Stimulated activated CD8-positive, alpha-beta memory T cell treated with anti-CD3 and anti-CD28 coated beads, Interleukin-12 subunit alpha, Interleukin-12 subunit beta, amount 100 ng/mL, for 4 hours (primary cell): Measurements from ENCODE around the gene SPOCK1.

ENCODE experiments used
- DNase-seq: peaks from one replicate; pipeline ENCODE4 v3.0.0-alpha.2; 2020; ENCODE audit warnings: low read depth

SPOCK1 gene

GRCh38 chr5:137359941-137360340 is 139.2 kb downstream of the SPOCK1 start:
- no peak for DNase-seq

DNA sequence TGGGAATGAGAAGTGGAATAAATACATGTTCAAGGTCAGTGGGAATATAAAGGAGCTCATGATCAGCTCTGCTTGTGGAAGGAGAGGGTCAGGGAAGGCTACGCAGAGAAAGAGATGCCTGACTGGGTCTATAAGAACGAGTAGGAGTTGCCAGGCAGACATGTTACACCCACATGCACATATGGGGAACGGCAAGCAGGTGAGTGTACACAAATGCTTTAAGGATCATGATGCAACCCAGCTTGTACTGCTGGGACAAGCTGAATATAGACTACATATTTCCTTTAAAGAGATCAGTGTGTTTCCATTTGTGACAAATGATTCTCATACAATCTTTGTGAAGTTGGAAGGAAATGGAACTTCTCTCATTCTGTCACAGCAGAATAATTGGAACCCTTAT is 141.7 kb downstream of the SPOCK1 start:
- DNase-seq, result no peak

DNA sequence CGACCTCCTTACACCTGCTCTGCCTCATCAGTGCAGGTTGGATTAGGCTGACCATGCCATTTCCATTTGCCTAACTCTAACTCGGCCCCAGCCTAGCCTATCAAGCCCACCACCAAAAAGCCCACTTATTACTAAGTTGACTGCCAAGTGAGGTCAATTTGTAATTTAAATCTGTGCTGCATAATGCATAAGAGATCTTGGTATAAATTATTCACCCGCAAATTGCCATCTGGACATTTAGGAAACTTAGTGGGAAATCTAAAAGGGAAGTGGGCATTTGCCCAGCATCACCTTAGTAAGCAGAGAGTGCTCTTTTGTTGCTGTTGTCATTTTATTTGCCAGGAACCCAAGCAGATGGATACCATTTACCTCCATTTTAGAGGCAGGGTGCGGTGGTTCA is 143.0 kb downstream of the SPOCK1 start:
- no peak for DNase-seq

DNA sequence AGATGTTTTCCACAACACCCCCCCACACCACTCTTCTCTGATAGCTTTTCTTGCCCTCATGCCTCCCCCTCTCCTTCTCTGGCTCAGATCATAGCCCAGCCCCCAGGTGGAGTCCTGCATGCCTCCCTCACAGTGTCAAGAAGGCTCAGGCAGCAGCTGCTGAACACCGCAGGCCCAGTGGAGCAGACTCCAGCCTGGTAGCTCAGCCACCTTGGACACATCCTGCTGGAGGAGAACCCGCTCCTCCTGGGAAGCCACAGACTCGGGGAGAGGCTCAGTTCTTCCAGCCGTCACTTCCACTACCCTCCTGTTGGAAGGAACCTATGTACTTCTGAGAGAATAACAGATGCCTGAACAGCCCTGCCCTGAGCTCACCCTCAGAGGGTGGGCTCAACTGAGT is 143.4 kb downstream of the SPOCK1 start:
- no peak for DNase-seq

DNA sequence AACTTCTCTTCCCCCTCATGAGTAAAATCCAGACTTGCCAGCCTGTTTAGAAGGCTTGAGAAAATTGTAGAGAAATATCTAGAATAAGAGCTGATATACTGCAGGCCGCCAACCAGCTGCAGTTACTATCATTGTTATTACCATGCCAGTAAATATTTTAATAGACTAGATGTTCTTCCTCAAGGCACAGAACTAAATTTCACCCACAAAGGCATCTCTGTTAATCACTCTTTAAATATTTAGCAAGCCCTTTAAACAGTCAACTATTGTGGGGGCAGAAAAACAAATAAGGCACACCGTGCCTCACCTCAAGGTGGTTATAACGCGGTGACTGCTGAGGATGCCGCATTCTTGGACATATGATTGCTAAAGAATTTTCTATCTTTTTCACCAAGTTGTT is 147.0 kb downstream of the SPOCK1 start:
- DNase-seq, result no peak

GRCh38 chr5:137350791-137351190 is 148.3 kb downstream of the SPOCK1 start:
- no peak for DNase-seq

- no peak for DNase-seq
These were observed 150.4 kb downstream of the SPOCK1 start for GRCh38 chr5:137348759-137349158.

DNA sequence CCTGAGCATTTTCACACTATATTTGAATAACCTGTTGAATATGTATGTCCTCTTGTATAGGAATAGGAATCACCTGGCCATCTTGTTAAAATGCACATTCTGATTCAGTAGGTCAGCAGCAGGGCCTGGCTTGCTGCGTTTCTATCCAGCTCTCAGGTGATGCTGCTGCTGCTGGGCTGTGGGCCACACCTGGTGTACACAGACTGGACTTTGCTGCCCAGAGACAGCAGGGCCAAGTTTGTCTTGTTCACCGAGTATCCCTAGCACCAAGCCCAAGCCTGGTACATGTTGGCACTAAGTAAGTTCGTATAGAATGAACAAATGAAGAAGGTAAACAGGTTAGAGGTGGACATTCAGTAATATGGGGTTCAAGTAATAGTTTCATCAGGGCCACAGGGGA is 151.3 kb downstream of the SPOCK1 start:
- DNase-seq, result no peak

DNA sequence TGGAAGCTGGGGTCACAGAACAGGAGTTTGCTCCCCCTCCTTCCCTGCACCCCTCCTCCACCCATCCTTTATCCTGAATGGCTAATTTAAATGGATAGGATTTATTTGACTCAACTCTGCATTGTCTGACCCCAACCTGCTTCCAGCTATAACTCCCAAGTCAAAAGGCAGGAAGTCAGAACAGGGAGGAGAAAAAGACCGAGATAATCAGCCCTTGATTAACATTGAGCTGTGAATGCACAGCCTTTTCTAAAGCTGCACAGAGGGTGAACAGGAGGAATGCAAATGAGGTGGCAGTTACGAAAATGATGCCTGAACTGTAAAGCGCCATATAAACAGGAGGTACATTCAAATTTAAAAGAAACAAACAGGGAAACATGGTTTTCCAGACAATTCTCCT is 152.8 kb downstream of the SPOCK1 start:
- DNase-seq, result no peak

GRCh38 chr5:137345396-137345795 is 153.7 kb downstream of the SPOCK1 start:
- DNase-seq, result no peak

GRCh38 chr5:137344723-137345322 is 154.3 kb downstream of the SPOCK1 start:
- no peak for DNase-seq

DNA sequence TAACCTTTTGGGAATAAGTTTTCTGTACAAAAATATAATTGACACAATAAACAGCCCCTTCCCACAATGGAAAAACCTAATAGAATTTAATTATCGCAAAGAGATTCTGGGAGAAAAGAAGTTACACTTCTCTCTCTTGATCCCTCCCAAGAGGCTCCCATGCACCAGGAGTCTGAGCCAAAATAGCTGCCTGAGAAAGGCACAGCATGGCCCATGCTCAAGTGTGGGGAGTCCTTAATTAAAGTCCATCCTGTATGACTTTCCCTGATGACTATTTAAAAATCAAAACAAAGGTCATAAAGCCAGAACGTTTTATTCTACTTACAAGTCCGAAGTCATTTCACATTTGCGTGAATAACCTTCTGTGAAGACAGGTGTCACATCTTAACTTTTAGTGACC is 155.1 kb downstream of the SPOCK1 start:
- DNase-seq, result no peak

DNA sequence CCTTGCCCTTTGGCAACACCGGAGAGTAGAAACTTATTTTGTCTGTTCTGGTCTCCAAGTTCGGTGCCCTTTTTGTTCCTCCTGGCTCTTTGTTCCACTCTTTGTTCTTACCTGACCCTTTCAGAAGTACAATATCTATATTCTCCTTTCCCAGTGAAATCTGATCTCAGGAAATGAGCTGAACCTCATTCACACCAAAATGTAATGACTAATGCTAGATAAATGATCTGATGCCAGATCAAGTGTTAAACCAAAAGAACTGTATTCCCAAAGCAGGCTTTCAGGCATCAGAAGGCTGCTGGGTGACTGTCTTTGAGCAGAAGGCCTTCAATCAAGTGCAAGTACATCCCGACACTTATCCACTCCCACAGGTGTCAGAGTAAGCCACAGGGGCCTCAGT is 156.4 kb downstream of the SPOCK1 start:
- no peak for DNase-seq

DNA sequence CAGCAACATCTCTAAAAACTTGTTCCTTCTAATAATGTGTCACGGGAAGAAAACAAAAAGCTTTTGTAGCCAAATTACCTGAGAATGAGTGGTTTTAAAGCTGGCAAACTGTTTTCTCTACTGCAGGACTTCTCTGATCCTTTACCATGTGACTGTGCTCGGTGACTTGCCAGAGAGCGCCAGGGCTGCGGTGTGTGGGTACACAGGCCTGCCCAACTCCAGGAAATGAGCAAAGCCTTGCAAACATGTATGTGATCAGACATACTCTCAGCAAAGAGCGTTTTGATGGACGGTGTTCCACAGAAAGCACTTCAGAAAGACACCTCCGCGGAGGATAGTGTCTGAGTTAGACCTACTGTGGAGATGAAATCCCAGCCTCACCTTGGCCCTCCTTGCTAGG is 157.3 kb downstream of the SPOCK1 start:
- no peak for DNase-seq

DNA sequence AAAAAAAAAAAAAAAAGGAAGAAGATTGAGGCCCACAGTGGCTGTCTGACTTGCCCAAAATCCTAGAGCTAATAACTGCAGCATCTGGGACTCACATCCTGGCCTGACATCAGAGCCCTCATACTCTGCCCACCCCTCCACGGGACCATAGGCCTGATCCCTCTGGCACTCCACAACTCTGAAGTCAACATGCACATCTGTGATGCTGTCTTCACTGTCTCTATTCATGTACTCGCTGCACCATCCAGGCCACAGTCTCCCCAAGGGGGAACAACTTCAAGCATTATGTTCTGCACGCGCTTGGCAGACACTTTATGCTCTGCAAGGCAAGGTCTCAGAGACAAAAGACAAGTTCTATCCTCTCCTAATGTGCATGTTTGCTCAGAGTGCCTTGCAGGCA is 158.2 kb downstream of the SPOCK1 start:
- DNase-seq, result no peak

DNA sequence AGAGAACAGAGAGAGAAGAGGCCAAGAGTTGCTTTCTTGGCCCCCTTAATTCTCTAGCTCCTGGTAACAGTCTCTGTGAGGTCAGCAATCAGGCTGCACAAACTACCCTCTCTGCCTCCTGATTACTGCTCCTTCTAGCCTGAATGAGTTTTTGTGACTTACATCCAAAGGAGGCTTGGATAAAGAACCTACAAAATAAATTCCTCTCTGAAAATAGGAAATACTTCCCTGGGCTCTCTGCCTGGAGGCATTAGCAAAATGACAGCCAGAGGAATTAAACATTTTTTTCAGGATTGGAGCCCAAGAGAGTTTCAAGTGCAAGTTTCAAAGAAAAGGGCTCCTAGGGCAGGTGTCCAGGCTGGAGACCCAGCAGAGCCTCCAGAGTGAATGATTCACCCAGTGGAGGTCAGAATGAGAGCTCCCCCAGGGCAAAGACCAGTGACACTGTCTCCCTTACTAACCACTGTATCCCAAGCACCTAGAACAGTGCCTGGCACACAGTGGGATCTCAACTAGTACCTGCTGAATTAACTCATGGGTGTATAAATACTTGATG is 162.5 kb downstream of the SPOCK1 start:
- DNase-seq, result no peak

DNA sequence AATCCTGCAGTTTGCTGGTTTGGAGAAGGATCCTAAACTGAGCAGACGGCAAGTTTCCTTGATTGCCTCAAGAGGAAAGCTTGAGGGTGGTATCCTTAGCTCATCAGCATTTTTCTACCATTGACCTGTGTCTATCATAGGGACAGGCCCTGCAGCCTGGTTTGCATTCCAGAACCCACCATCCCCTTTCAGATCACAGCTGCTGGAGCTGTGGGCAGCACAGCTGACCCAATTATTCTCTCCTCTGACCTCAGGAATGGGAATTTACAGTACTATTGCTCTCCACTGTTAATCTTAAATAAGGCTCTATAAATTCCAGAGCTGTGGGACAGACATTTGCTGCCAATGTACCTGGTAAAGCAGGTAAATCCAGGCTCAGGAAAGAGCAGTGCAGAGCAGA is 163.0 kb downstream of the SPOCK1 start:
- DNase-seq, result no peak

GRCh38 chr5:137335493-137335892 is 163.6 kb downstream of the SPOCK1 start:
- no peak for DNase-seq

GRCh38 chr5:137333928-137334327 is 165.2 kb downstream of the SPOCK1 start:
- DNase-seq, result no peak

DNA sequence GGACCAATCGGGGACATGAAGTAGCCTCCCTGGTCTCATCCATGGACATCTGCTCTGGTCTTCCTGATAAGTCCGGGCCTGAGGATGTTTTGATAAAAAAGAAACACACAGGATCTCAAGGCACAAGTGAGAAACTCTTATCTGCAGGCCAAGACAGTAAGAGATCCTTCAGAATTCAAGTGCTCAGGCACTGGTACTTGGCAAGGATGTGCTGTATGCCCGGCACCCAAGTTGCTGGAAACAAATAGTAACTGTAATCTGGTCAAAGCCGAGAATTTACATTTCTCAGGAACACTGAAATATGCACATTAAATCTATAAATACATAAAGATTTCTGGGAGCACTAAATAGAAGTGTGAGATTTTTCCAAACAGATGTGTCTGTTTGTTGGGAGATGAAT is 165.7 kb downstream of the SPOCK1 start:
- DNase-seq, result no peak

- no peak for DNase-seq
These were observed 166.8 kb downstream of the SPOCK1 start for GRCh38 chr5:137332296-137332695.

- no peak for DNase-seq
These were observed 169.4 kb downstream of the SPOCK1 start for GRCh38 chr5:137329586-137330296.

GRCh38 chr5:137328991-137329390 is 170.1 kb downstream of the SPOCK1 start:
- DNase-seq, result no peak

- no peak for DNase-seq
These were observed 170.7 kb downstream of the SPOCK1 start for GRCh38 chr5:137328463-137328862.
